ENCODE measurements around the gene OR6S1.

The OR6S1 gene

DNA sequence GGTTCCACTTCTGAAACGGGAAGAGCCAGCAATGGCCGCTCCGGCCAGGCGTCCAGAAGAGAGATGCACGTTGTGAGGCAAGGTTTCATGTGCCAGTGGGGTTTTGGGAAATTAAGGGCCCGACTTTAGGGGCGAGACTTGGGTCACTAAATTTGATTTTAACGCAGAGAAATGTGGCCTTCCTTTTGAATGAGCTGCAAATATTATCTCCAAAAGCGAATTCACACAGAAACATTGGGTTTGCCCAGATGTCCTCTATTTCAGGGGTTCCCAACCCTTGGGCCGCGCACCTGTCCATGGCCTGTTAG is 40.6 kb upstream of the OR6S1 start:
- TF ChIP-seq, protein P1, sequence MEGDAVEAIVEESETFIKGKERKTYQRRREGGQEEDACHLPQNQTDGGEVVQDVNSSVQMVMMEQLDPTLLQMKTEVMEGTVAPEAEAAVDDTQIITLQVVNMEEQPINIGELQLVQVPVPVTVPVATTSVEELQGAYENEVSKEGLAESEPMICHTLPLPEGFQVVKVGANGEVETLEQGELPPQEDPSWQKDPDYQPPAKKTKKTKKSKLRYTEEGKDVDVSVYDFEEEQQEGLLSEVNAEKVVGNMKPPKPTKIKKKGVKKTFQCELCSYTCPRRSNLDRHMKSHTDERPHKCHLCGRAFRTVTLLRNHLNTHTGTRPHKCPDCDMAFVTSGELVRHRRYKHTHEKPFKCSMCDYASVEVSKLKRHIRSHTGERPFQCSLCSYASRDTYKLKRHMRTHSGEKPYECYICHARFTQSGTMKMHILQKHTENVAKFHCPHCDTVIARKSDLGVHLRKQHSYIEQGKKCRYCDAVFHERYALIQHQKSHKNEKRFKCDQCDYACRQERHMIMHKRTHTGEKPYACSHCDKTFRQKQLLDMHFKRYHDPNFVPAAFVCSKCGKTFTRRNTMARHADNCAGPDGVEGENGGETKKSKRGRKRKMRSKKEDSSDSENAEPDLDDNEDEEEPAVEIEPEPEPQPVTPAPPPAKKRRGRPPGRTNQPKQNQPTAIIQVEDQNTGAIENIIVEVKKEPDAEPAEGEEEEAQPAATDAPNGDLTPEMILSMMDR (IDR thresholded peaks at IDR 0.05; ENCODE audit: low read depth, low read length): no peak

DNA sequence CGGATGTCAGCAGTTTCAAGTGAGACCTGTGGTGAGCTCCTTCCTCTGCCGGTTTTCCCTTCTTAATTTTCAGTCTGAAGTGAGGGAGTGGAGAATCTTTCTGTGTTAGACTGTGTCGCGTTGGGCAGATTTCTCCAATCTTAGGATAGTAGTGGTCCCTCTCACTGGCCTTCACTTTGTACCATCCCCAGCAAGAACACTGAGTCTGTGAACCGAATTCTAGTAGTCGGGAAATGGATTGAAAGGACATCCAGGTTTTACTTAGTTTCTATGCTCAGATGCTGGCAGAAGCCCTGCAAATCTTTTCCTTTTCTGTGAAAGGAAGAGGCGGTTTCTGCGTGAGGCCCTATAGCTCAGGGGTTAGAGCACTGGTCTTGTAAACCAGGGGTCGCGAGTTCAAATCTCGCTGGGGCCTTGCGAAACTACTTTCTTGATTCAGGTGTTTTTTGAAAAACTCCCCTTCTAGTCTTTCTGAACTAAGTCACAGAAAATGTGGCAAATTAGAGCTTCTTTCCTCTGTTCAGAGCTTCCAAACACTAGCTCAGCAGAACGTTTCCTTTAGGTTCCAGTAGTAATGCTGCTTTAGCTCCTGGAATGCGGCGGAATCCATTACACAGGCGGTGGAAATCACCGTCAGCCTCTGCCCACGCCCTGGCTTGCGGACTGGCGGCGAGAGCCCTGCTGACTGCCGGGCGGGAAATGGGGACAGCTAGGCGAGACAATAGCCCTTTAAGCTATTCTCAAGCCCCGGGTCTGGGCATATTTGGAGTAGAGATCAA is 40.0 kb upstream of the OR6S1 start:
- no peak overlapping the region for H3K27ac ChIP-seq
- H3K4me3 ChIP-seq (ENCODE audit: low read depth, low read length): no peak overlapping the region
- no peaks in the 10 kb centered on the region for H3K36me3 ChIP-seq

More for the DNA sequence above, 40.6 kb upstream of the OR6S1 start:
- H3K9me3 ChIP-seq (ENCODE audit: severe bottlenecking): peaks cover 29% of the 10 kb centered on the region
- H3K27ac ChIP-seq: no peak overlapping the region
- H3K4me3 ChIP-seq (ENCODE audit: low read depth, low read length): no peak overlapping the region
- no peaks in the 10 kb centered on the region for H3K36me3 ChIP-seq
- peaks cover 95% of the 10 kb centered on the region for H3K27me3 ChIP-seq (ENCODE audit: insufficient read depth, low read depth, severe bottlenecking)
- no peak for DNase-seq

DNA sequence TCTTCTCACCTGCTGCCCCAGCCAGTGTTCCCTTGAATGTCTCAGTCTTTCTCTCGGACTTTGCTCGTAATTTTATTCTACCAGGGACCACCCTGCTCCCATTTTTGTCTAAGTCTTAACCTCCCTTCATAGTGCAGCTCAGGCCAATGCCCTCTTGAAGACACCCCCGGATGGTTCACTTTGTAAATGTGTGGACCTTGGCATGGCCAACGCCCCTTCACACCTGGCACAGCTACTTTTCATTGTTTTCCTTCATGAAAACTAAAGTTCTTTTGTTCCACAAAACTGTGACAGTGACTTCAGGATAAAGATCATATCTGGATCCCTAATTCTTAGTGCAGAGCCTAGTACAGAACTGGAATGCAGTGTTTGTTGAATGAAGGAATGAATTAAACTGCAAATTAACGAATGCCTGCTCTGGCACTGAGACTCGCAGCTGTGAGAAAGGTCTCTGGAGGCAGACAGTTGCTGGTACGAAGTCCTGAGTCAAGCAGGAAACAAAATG is 39.4 kb upstream of the OR6S1 start:
- Histone ChIP-seq H3K36me3 (no peaks in the 10 kb centered on the region), H3K27me3 (ENCODE audit: insufficient read depth, low read depth, severe bottlenecking) (peaks cover 95% of the 10 kb centered on the region), H3K4me3 (ENCODE audit: low read depth, low read length) (no peak overlapping the region), H3K9me3 (ENCODE audit: severe bottlenecking) (peaks cover 29% of the 10 kb centered on the region), H3K27ac (no peak overlapping the region)
- TF ChIP-seq, protein P1 (IDR thresholded peaks at IDR 0.05; ENCODE audit: low read depth, low read length): no peak
- no peak for DNase-seq

More for the DNA sequence above, 40.0 kb upstream of the OR6S1 start:
- TF ChIP-seq, protein P1 (IDR thresholded peaks at IDR 0.05; ENCODE audit: low read depth, low read length): no peak
- peaks cover 95% of the 10 kb centered on the region for H3K27me3 ChIP-seq (ENCODE audit: insufficient read depth, low read depth, severe bottlenecking)
- H3K9me3 ChIP-seq (ENCODE audit: severe bottlenecking): peaks cover 29% of the 10 kb centered on the region
- DNase-seq: no peak

DNA sequence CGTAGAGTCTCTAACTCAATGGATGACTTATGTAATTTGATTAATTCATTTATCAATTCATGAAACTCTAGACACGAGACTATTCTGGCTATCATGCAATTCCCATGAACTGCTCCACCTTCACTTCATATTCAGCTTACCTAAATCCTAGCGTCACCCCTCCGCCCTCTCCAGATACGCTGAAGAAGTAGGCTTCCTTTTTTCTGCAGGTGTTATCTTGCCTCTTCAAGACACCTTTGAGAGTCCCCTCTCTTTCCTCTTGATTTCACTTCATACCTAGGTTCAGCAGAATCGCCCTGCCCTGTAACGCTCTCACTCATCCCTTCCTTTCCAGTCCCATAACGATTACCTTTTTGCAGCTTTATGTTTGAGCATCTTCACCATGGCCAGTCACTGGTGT is 38.9 kb upstream of the OR6S1 start:
- TF ChIP-seq, protein P1 (IDR thresholded peaks at IDR 0.05; ENCODE audit: low read depth, low read length): no peak
- Histone ChIP-seq H3K27me3 (ENCODE audit: insufficient read depth, low read depth, severe bottlenecking) (peaks cover 95% of the 10 kb centered on the region), H3K36me3 (no peaks in the 10 kb centered on the region), H3K4me3 (ENCODE audit: low read depth, low read length) (no peak overlapping the region), H3K9me3 (ENCODE audit: severe bottlenecking) (peaks cover 29% of the 10 kb centered on the region), H3K27ac (no peak overlapping the region)
- DNase-seq: no peak

DNA sequence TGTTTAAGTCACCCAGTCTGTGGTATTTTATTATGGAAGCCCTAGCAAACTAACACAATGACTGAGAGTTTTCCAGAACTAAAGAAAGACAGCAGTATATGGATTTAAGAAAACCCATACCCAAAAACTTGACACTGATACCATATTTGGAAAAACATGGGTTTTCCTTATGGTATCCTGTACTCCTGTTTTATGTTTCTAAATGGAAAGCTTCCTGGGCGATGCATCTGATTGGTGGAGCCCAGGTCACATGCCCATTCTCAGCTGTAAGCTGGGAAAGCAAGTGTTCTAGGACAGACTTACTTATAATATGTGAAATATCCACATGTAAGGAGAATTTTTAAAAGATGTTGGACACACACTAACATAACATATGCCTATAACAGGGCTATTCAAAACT is 38.4 kb upstream of the OR6S1 start:
- Histone ChIP-seq H3K27me3 (ENCODE audit: insufficient read depth, low read depth, severe bottlenecking) (peaks cover 94% of the 10 kb centered on the region), H3K4me3 (ENCODE audit: low read depth, low read length) (no peak overlapping the region), H3K9me3 (ENCODE audit: severe bottlenecking) (peaks cover 24% of the 10 kb centered on the region), H3K36me3 (no peaks in the 10 kb centered on the region), H3K27ac (no peak overlapping the region)
- no peak for DNase-seq
- TF ChIP-seq, protein P1 (IDR thresholded peaks at IDR 0.05; ENCODE audit: low read depth, low read length): no peak

DNA sequence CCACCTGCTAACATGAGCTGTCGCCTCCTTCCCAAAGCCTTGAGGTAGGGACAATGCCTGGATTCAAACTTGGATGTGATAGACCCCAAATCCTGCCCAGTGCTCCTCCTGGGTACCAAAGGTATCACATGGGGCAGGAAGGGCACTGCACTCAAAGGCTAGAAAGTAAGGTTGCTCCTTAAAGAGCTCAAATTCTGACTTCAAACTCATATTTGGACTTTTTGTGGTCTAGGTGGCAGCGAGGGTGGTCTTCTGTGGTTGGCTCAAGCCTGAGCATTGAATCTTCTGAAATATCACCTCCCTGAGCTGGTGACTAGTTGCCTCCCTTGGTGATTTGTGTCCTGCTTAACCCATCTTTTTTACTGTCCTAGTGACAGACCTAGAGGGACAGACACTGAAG is 34.6 kb upstream of the OR6S1 start:
- no peak overlapping the region for H3K27ac ChIP-seq
- H3K36me3 ChIP-seq: no peaks in the 10 kb centered on the region
- TF ChIP-seq, protein P1 (IDR thresholded peaks at IDR 0.05; ENCODE audit: low read depth, low read length): no peak
- no peak overlapping the region for H3K4me3 ChIP-seq (ENCODE audit: low read depth, low read length)
- H3K27me3 ChIP-seq (ENCODE audit: insufficient read depth, low read depth, severe bottlenecking): peaks cover 89% of the 10 kb centered on the region
- H3K9me3 ChIP-seq (ENCODE audit: severe bottlenecking): peaks cover 3% of the 10 kb centered on the region
- no peak for DNase-seq

Data from WERI-Rb-1 (cell line).